ENCODE measurements around the gene GNG12. TPM values are rescaled to one million over a fixed set of nuclear protein-coding genes. Genes with fewer than 3 reads are reported as not detected.

The GNG12 gene
- total and polyA plus RNA-seq, 2 experiments from 2014 or later = 25.4 to 33.9 TPM

GRCh38 chr1:67850151-67850551 lies 16.9 kb upstream of the GNG12 start:
- Histone ChIP-seq H3K9me3 (ENCODE audit: low read depth) (no peaks in the 10 kb centered on the region), H3K27me3 (peaks cover 2% of the 10 kb centered on the region), H3K36me3 (no peaks in the 10 kb centered on the region), H3K27ac (no peak overlapping the region), H3K4me1 (ENCODE audit: low read depth) (no peaks in the 10 kb centered on the region), H3K4me3 (no peak overlapping the region)
- DNase-seq (ENCODE audit: low read depth in 1 of 2, low spot score in 1 of 2) = peak; percentile 52 to 66
- peak; percentile 49 for TF ChIP-seq CTCF (IDR thresholded peaks at IDR 0.05; ENCODE audit: low read depth, low read length)

GRCh38 chr1:67847466-67847865 lies 14.2 kb upstream of the GNG12 start:
- Histone ChIP-seq H3K27ac (no peak overlapping the region), H3K9me3 (ENCODE audit: low read depth) (no peaks in the 10 kb centered on the region), H3K36me3 (no peaks in the 10 kb centered on the region), H3K4me1 (ENCODE audit: low read depth) (no peaks in the 10 kb centered on the region), H3K4me3 (no peak overlapping the region), H3K27me3 (peaks cover 2% of the 10 kb centered on the region)
- peak in 1 of 2 donors; percentile 46 for DNase-seq (ENCODE audit: low read depth in 1 of 2, low spot score in 1 of 2)
- no peak for TF ChIP-seq CTCF (IDR thresholded peaks at IDR 0.05; ENCODE audit: low read depth, low read length)

GRCh38 chr1:67846538-67846937 lies 13.3 kb upstream of the GNG12 start:
- Histone ChIP-seq H3K36me3 (no peaks in the 10 kb centered on the region), H3K4me1 (ENCODE audit: low read depth) (no peaks in the 10 kb centered on the region), H3K27ac (no peak overlapping the region), H3K4me3 (no peak overlapping the region), H3K9me3 (ENCODE audit: low read depth) (no peaks in the 10 kb centered on the region), H3K27me3 (no peaks in the 10 kb centered on the region)
- no peak for TF ChIP-seq CTCF (IDR thresholded peaks at IDR 0.05; ENCODE audit: low read depth, low read length)
- DNase-seq (ENCODE audit: low read depth in 1 of 2, low spot score in 1 of 2) = no peak

GRCh38 chr1:67844988-67845387 lies 11.7 kb upstream of the GNG12 start:
- Histone ChIP-seq H3K4me1 (ENCODE audit: low read depth) (no peaks in the 10 kb centered on the region), H3K27ac (no peak overlapping the region), H3K9me3 (ENCODE audit: low read depth) (no peaks in the 10 kb centered on the region), H3K36me3 (no peaks in the 10 kb centered on the region), H3K4me3 (no peak overlapping the region), H3K27me3 (no peaks in the 10 kb centered on the region)
- no peak for DNase-seq (ENCODE audit: low read depth in 1 of 2, low spot score in 1 of 2)
- TF ChIP-seq CTCF (IDR thresholded peaks at IDR 0.05; ENCODE audit: low read depth, low read length) = no peak

- Histone ChIP-seq H3K4me1 (ENCODE audit: low read depth) (no peaks in the 10 kb centered on the region), H3K36me3 (no peaks in the 10 kb centered on the region), H3K4me3 (no peak overlapping the region), H3K9me3 (ENCODE audit: low read depth) (no peaks in the 10 kb centered on the region), H3K27me3 (no peaks in the 10 kb centered on the region), H3K27ac (no peak overlapping the region)
- TF ChIP-seq CTCF (IDR thresholded peaks at IDR 0.05; ENCODE audit: low read depth, low read length) = no peak
- DNase-seq (ENCODE audit: low read depth in 1 of 2, low spot score in 1 of 2) = no peak
Measured at GRCh38 chr1:67843746-67844145, 10.5 kb upstream of the GNG12 start.

GRCh38 chr1:67843331-67843730 lies 10.1 kb upstream of the GNG12 start:
- Histone ChIP-seq H3K27me3 (no peaks in the 10 kb centered on the region), H3K27ac (no peak overlapping the region), H3K9me3 (ENCODE audit: low read depth) (no peaks in the 10 kb centered on the region), H3K4me3 (no peak overlapping the region), H3K36me3 (no peaks in the 10 kb centered on the region), H3K4me1 (ENCODE audit: low read depth) (no peaks in the 10 kb centered on the region)
- no peak for DNase-seq (ENCODE audit: low read depth in 1 of 2, low spot score in 1 of 2)
- no peak for TF ChIP-seq CTCF (IDR thresholded peaks at IDR 0.05; ENCODE audit: low read depth, low read length)

All from cardiac muscle cell (in vitro differentiated cells and primary cell).